ENCODE results near the gene ZW10.
A peak's percentile ranks its signal among the peaks of the same experiment; 100 is the strongest.

- TF ChIP-seq POLR2A (IDR thresholded peaks at IDR 0.05; ENCODE audit: low read length) (peak; percentile 17), GATA1 (IDR thresholded peaks at IDR 0.05; ENCODE audit: low read depth, low read length) (no peak)
These were observed 82.6 kb downstream of the ZW10 start for GRCh38 chr11:113690619-113691569.

Data from erythroblast (primary cell).